Measurements from ENCODE around the gene OPHN1.
"Not testable (repeated sequence)": the region's sequence is repeated elsewhere in the genome, so short reads cannot be mapped to it uniquely, and the experiment has no call there.

The OPHN1 gene

DNA sequence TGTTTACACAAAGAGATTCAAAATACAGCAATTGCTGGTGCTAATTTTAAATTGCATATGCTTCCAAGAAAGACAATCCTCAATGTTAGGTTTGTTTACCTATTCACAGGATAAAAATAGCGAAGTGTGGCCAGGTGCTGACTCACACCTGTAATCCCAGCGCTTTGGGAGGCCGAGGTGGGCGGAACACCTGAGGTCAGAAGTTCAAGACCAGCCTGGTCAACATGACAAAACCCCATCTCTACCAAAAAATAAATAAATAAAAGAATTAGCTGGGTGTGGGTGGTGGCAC, 77.7 kb downstream of the OPHN1 start:
- DNase-seq (ENCODE audit: low read depth): no peak

DNA sequence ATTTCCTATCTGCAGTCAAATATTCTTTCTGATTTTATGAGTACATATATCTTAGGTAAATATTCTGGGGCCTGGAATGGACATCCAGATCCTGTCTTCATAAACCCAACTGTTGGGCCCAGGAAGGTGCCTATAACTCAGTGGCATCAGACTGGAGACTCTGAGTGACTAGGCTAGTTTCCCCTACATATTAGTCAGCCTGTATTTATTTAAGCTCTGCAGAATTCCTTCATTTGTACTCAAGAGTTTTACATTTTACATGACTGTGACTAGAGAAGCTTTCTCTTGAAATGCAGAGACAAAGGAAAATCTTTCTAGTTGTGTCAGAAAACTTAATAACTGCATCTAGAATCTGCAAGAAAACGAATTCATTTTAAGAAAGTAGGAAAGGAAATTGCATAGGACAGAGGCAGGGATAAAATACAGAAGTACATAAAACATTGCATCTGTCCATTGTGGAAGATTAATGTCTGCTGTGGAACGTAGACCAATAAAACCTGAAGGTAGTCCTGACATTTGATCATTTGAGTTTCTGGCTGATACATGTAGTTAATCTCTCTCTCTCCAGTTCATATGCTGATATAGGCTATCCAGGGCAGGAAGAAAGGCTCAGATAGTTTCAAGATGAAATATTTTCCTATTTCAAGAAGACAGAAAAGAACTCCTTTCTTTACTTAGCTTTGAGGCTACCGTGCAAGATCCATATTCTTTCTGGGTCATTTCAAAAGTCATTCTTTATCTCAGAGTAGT, 78.2 kb downstream of the OPHN1 start:
- DNase-seq (ENCODE audit: low read depth): no peak

DNA sequence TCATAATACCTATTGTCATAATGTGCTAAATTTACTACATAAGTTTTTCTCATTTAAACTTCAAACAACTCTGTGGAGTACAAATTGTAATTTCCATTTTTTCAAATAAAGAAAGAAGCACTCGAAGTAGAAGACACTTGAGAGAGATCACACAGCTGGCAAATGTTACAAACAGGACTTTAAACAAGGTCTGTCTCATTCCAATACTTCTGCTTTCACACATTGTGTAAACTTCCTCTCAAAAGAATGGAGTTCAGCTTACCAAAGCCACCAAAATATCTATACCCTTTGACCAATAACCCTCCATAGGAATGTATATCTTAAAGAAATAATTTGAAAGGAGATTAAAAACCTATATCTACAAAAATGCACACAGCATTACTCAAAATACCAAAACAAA, 88.3 kb downstream of the OPHN1 start:
- no peak for DNase-seq (ENCODE audit: low read depth)

DNA sequence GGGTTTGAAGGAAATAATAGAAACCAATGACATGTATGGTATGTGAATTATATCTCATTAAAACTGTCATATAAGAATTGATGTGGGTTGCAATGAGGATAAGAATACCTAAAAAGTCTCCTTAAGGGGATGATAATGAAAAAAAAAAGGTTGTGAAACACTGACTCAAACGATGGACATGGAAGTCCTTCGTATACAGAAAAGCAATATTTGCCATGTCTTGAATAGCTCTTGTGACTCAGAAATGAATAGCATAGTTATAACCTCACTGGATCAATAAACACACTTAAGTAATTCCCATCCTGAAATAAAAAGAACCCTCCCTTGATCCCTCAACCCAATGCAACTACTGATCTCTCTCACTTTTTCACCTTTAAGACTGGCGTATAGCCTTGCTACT, 89.7 kb downstream of the OPHN1 start:
- DNase-seq (ENCODE audit: low read depth): no peak

DNA sequence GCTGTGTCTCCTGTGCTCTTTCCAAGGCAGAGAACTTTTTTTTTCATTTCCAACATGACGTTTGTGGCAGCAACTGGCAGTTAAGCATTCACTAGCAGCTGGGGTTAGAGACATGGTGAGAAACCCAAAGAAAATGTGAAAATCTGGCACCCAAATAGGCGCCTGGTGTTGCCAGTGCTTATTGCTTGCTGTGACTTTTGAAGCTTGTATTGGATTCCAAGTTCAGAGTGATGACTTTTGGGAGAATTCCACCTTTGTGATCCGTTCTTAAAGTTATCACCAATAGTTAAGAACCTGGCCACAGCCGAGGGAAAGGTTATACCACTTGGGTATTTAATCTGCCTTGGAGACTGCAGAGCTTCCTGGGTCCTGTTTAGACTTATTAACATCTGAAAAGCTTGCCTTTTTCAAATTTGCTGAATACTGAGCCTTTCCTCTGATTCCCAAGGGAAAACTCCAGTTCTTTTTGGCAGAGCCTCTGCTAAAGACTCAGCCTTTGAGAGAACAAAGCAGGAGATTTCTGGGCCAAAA, 101.0 kb downstream of the OPHN1 start:
- no peak for DNase-seq (ENCODE audit: low read depth)

DNA sequence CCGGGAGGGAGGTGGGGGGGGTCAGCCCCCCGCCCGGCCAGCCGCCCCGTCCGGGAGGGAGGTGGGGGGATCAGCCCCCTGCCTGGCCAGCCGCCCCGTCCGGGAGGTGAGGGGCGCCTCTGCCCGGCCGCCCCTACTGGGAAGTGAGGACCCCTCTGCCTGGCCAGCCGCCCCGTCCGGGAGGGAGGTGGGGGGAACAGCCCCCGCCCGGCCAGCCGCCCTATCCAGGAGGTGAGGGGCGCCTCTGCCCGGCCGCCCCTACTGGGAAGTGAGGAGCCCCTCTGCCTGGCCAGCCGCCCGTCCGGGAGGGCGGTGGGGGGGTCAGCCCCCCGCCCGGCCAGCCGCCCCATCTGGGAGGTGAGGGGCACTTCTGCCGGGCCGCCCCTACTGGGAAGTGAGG, 106.5 kb downstream of the OPHN1 start:
- not testable (repeated sequence) for DNase-seq (ENCODE audit: low read depth)

DNA sequence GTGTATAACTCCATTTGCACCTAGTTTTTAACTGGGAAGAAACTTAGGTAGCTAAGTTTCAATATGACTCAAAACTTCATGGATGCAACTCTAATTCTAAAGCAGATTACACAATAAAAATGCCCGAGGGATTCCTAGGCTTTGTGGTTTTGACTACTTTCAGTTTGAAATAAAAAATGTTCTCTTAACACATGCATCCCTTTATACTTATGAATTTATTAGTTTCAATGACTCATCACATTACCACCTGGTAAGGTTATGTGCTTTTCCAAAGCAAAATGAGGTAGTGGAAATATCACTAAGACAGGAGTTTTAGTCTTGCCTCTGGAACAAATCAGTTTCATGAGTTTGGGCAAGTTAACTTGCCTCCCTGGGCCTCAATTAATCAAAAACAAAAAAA, 125.5 kb downstream of the OPHN1 start:
- DNase-seq (ENCODE audit: low read depth): no peak

DNA sequence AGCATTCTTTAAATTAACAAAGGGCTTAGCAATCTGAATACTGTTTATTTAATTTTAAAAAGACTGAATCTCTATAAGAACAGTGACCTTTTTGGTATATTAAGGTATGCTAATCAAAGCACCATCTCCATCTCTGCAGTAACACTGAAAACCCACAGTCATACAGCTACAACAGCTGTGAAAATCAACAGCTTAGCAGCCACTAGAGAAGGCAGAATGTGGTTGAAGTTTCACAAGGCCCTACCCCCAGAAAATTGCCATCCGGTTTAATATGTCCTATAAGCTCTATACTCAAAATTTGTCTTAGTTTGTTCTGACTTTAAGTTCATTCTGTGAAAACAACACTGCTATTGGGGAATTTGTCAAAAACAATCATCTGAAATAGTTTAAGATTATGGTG, 128.7 kb downstream of the OPHN1 start:
- DNase-seq (ENCODE audit: low read depth): no peak

DNA sequence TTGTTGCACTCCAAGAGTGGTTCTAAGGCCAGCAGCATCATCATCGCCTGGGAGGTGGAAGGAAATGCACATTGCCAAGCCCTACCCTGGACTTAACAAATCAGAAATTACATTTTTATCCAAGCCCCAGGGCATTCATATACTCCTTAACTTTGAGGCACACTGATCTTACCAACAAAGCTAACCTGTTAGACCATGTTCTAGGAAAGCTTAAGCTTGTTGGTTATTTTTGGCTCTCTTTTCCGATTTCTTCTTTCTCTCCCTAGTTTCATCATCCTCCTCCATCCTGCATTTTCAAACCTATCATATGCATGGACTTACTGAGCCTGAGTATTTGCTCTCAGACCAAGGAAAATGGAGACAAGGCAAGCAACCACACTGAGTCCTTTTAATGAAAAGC, 133.4 kb downstream of the OPHN1 start:
- DNase-seq (ENCODE audit: low read depth): no peak

DNA sequence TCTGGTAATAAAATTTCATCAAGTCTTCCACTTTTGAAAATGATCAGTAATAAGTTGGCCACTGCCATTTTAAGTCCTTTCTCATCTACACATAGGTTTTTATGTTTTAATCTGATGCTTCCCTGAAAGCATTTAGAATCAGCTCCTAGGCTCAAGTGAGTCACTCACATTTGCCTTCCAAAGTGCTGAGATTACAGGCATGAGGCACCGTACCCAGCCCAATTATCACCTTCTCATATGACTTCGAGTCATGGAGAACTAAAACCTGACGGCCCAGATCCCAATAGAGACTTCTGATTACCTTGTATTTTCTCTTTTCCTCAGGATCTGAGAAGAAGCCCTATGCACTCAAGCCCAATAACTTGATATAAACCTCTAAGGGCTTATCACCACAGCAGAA, 140.8 kb downstream of the OPHN1 start:
- no peak for DNase-seq (ENCODE audit: low read depth)

DNA sequence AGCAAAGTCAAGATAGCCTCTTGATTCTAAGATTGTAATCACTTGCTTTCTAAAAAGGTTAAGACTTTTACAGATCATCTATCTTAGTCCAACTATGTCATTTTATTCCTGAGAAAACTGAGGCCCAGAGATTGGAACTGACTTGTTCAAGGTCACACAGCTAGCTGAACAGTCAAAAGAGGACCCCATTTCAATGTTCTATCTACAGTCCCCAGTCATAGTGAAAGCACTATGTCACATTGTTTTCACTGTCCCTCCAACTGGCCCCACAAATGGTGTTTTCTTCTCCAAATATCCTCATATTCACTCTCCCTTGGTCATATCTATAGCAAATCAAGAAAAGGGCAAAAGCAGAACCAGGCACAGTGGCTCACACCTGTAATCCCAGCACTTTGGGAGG, 145.2 kb downstream of the OPHN1 start:
- DNase-seq (ENCODE audit: low read depth): no peak

DNA sequence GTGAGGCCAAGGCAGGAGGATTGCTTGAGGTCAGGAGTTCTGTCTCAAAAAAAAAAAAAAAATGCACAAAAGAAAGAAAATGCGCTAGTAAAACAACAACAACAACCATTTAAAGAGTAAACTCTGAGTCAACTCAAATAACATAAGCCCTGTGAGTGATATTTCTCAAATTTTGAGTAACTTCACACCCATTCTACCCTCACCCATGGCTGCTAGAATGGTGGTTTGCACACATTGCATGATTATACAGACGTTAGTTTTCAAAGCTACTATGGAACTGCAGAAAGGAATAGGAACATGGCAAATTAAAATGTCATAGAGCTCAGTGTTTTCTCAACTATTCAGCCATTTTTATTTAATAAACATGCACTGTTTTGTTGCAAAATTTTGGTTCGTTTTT, 145.9 kb downstream of the OPHN1 start:
- no peak for DNase-seq (ENCODE audit: low read depth)

DNA sequence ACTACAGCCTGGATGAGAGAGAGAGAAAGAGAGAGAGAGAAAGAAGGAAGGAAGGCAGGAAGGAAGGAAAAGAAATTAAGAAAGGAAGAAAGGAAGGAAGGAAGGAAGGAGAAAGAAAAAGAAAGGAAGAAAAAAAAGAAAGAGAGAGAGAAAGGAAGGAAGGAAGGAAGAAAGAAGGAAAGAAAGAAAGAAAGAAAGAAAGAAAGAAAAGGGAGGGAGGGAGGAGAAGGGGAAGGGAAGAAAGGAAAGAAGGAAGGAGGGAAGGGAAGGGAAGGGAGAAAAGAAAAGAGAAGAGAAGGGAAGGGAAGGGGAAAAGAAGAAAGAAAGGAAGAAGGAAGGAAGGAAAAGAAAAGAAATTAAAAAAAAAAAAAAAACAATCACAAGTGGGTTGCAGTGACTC, 146.3 kb downstream of the OPHN1 start:
- no peak for DNase-seq (ENCODE audit: low read depth)

DNA sequence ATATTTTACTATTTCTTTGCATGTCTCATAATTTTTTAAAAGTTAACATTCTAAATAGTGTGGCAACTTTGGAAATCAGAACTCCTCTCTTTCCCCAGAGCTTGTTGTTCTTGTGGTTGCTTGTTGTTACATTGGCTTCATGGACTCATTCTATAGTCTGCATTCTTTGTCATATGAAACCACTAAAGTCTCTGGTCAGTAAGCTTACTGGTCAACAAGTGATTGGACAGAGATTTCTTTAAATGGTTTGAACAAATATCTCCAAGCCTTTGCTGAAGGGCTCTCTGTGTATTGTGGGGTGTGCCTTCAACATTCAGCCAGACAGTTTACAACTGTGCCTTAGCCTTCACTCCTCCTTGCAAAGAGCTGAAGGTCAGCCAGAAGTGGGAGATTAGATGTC, 147.2 kb downstream of the OPHN1 start:
- DNase-seq (ENCODE audit: low read depth): no peak

DNA sequence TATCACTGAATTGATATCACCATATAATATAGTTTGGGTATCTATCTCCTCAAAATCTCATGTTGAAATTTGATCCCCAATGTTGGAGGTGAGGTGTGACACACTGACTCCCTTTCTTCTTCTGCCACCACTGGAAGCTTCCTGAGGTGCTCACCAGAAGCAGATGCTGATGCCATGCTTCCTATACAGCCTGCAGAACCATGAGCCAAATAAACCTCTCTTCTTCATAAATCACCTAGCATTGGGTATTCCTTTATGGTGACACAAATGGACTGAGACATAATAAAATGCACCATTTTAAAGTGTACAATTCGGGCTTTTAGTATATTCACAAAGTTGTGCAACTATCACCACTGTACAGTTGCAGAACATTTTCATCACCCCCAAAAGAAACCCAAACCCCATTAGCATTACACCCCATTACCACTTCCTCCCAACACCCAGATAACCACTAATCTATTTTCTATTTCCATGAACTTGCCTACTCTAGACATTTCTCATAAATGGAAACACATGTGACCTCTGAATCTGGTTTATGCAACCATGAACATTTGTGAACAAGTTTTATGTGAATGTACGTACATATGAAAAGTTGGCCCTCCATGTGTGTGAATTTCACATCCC, 148.9 kb downstream of the OPHN1 start:
- no peak for DNase-seq (ENCODE audit: low read depth)

DNA sequence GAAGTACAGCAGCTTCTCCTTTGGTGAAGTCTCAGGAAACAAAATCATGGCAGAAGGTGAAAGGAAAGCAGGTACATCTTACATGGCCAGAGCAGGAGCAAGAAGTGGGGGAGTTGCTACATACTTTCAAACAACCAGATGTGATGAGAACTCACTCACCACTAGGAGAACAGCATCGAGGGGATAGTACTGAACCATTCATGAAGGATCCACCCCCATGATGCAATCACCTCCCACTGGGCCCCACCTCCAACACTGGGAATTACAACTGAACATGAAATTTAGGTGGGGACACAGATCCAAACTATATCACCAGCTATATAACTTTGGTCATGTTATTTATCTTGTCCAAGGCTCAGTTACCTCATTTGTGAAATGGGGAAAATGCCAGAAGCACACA, 159.4 kb downstream of the OPHN1 start:
- no peak for DNase-seq (ENCODE audit: low read depth)

DNA sequence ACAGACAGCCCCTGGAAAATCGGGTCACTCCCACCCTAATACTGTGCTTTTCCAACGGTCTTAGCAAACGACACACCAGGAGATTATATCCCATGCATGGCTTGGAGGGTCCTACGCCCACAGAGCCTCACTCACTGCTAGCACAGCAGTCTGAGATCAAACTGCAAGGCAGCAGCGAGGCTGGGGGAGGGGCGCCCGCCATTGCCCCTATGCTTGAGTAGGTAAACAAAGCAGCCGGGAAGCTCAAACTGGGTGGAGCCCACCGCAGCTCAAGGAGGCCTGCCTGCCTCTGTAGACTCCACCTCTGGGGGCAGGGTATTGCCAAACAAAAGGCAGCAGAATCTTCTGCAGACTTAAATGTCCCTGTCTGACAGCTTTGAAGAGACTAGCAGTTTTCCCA, 168.5 kb downstream of the OPHN1 start:
- not testable (repeated sequence) for DNase-seq (ENCODE audit: low read depth)

DNA sequence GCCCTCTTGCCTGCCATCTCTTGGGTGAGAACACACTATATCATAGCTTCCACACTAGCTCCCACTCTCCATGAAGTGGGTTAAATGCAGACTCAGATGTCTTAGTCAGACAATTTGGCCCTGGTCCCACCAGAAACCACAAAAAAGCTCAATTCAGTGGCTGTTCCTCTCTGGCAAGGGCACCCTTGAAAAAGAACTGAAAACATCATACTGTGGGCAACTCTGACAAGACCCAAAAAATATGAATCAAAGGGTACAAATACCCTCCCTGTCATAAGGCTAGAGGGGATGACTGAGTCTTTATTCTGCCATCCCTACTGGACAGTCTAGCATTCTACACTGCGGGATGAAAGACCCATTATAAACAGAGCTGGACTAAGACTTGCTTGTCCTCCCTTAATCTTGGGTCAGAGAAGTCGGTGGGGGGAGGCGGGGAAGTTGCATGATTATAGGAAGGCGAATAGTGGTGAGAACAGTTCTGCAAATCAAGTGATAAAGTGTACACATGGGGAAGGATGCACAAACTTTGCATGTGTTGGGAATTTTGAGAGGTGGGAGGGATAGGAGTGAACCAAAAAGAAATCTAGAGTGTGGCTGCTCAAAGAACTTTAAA, 172.1 kb downstream of the OPHN1 start:
- no peak for DNase-seq (ENCODE audit: low read depth)

DNA sequence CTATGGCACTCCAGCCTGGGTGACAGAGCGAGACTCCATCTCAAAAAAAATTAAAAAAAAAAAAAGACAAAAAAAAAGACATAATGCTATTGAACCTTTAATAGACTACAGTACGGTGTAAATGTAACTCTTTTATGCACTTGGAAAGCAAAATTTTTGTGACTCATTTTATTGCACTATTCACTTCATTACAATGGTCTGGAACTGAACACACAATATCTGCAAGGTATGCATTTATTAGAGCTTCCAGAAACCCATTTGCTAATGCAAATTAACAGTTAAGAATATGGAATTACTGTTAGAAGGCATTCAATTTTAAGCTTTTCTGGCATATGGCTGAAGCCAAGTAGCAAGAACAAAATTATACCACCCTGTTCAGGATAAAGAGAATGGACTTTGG, 176.3 kb downstream of the OPHN1 start:
- DNase-seq (ENCODE audit: low read depth): no peak

DNA sequence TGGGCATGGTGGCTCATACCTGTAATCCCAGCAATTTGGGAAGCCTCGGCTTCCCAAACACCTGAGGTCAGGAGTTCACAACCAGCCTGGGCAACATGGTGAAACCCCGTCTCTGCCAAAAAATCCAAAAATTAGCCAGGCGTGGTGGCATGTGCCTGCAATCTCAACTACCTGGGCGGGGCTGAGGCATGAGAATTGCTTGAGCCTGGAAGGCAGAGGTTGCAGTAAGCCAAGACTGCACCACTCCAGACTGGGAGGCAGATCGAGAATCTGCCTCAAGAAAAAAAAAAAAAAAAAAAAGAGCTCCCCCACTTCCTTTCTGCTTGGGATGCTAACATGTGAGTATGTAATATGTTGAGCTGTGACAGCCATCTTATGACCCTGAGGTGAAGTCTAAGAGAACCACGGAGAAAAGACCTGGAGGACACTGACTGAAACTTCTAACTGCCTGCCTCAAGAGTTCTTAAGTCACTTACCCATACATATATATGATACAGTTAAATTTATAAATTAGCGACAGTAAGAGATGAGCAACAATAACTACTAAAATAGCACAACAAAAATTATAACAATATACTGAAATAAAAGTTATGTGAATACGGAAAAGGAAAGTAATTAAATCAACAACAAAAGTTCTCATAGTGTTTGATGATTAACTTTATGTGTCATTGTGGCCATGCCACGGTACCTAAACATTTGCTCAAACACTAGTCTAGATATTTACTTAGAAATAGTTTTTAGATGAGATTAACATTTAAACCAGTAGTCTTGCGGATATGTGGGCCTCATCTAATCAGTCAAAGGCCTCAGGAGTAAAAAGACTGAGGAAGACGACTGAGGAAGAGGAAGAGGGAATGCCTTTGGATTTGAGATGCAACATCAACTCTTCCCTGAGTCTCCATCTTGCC, 178.3 kb downstream of the OPHN1 start:
- no peak for DNase-seq (ENCODE audit: low read depth)

DNA sequence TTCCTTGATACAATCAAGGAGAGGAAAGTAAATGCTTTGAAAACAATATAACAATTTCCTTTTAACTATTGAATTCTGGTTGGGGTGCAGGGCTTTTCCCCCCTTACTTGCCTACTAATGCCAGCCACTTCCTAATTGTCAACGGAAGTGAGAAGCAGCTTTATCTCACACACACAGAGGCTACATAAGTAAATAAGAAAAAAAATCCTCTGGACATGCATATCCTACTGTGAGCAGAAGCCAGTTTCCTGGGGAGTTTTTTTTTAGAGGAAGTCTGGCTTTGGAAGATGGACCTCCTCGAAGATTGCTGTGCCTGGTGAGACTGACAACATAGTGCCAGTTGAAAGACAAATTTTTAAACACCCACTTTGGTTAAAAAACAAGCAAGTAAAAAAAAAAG, 180.6 kb downstream of the OPHN1 start:
- no peak for DNase-seq (ENCODE audit: low read depth)

DNA sequence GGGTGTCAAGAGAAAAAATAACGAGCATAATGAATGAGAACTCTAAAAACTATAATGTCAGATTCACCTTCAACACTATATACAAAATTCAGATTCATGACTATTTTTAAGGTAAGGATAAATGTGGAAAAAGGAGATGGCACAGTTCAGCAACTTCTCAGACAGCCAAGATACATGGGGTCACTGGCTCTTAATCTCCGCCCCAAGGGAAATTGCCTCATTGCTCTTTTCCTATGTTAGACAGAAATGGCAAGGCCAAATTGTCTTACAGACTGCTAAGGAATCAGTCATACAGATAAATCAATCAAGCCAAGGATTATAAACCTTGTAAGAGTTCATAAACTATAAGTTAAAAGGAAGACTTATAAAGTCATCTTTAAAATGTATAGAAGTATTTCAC, 183.4 kb downstream of the OPHN1 start:
- no peak for DNase-seq (ENCODE audit: low read depth)

DNA sequence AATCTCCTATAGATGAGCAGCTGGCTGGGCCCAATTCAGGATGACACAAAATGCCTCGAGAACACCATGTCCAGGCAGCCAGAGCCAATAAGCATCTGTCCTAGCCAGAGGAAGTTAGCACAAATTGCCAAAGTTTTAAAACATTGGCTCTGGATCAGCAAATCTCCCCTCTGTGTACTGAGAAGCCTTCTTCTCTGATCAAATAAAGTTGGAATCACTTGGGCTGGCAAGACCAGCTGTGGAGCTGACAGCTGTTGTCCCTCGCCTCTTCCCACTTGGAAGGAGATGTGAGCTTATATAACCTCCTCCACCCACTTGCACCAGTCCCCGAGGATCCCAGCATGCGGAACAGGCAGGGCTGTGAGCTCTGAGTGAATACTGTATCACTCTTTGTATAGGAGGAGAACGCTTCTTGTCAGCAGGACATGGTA, 183.9 kb downstream of the OPHN1 start:
- DNase-seq (ENCODE audit: low read depth): no peak
